Dermis blood vessel endothelial cell (primary cell): ENCODE data around the gene CDKN1B. TPM values are rescaled to one million over a fixed set of nuclear protein-coding genes. Genes with fewer than 3 reads are reported as not detected.

ENCODE experiments used
- DNase-seq: peaks from one replicate; pipeline ENCODE4 v3.0.0; 2010
- total RNA-seq: library from RNA; depleted of rRNA; stranded (reverse); fragments of >200 nt; gene quantifications from 2 replicates; pipeline ENCODE4 v1.2.3, GENCODE V29; 2014

CDKN1B gene
- total RNA-seq, 1 donor from 2014 or later = 75.4 TPM

- DNase-seq = peak; percentile 93
These were observed 12.5 kb upstream of the CDKN1B start for GRCh38 chr12:12704593-12705230.

GRCh38 chr12:12705838-12706520 lies 11.2 kb upstream of the CDKN1B start:
- peak; percentile 12 for DNase-seq

GRCh38 chr12:12713932-12714275 lies 3.3 kb upstream of the CDKN1B start:
- no peak for DNase-seq

GRCh38 chr12:12714276-12715021 lies 2.7 kb upstream of the CDKN1B start:
- peak; percentile 68 for DNase-seq

- DNase-seq = no peak
These were observed 2.1 kb upstream of the CDKN1B start for GRCh38 chr12:12715128-12715458.

- DNase-seq = peak; percentile 54
These were observed 1.6 kb upstream of the CDKN1B start for GRCh38 chr12:12715459-12716150.

GRCh38 chr12:12716151-12716792 lies 896 bp upstream of the CDKN1B start:
- DNase-seq = peak; percentile 61

GRCh38 chr12:12717586-12718380 lies 615 bp downstream of the CDKN1B start:
- DNase-seq = peak; percentile 43

- DNase-seq = peak; percentile 29
These were observed 1.2 kb downstream of the CDKN1B start for GRCh38 chr12:12718381-12718759.

GRCh38 chr12:12718853-12719252 lies 1.7 kb downstream of the CDKN1B start:
- DNase-seq = peak; percentile 43

GRCh38 chr12:12719496-12719895 lies 2.3 kb downstream of the CDKN1B start:
- peak; percentile 65 for DNase-seq

GRCh38 chr12:12720052-12720451 lies 2.9 kb downstream of the CDKN1B start:
- no peak for DNase-seq

GRCh38 chr12:12720672-12721161 lies 3.5 kb downstream of the CDKN1B start:
- peak; percentile 27 for DNase-seq

- DNase-seq = peak; percentile 32
These were observed 4.1 kb downstream of the CDKN1B start for GRCh38 chr12:12721176-12721751.

GRCh38 chr12:12721814-12722434 lies 4.8 kb downstream of the CDKN1B start:
- peak; percentile 27 for DNase-seq

- peak; percentile 53 for DNase-seq
These were observed 5.4 kb downstream of the CDKN1B start for GRCh38 chr12:12722435-12723148.

- peak; percentile 41 for DNase-seq
These were observed 6.0 kb downstream of the CDKN1B start for GRCh38 chr12:12723149-12723680.

GRCh38 chr12:12723681-12724420 lies 6.7 kb downstream of the CDKN1B start:
- peak; percentile 59 for DNase-seq

GRCh38 chr12:12724421-12725085 lies 7.4 kb downstream of the CDKN1B start:
- DNase-seq = peak; percentile 30
